ENCODE measurements around the gene GTF2A1.
"Not testable (repeated sequence)": the region's sequence is repeated elsewhere in the genome, so short reads cannot be mapped to it uniquely, and the experiment has no call there.

The GTF2A1 gene

GRCh38 chr14:81224222-81224621 is 3.5 kb upstream of the GTF2A1 start:
- no peak for DNase-seq

- DNase-seq = not testable (repeated sequence)
Observed at GRCh38 chr14:81223788-81224187, 3.0 kb upstream of the GTF2A1 start.

GRCh38 chr14:81222691-81223090 is 1.9 kb upstream of the GTF2A1 start:
- DNase-seq = no peak

- no peak for DNase-seq
Observed at GRCh38 chr14:81222126-81222525, 1.4 kb upstream of the GTF2A1 start.

GRCh38 chr14:81221579-81222102 is 882 bp upstream of the GTF2A1 start:
- no peak for DNase-seq

- no peak for DNase-seq
Observed at GRCh38 chr14:81220580-81220829, 254 bp downstream of the GTF2A1 start.

- peak; percentile 82 for DNase-seq
Observed at GRCh38 chr14:81219759-81220579, 790 bp downstream of the GTF2A1 start.

GRCh38 chr14:81219210-81219758 is 1.5 kb downstream of the GTF2A1 start:
- peak; percentile 99 for DNase-seq

GRCh38 chr14:81211844-81212243 is 8.9 kb downstream of the GTF2A1 start:
- DNase-seq = no peak

GRCh38 chr14:81209167-81209836 is 11.5 kb downstream of the GTF2A1 start:
- DNase-seq = no peak

GRCh38 chr14:81208489-81208888 is 12.3 kb downstream of the GTF2A1 start:
- DNase-seq = no peak

GRCh38 chr14:81206115-81206514 is 14.6 kb downstream of the GTF2A1 start:
- DNase-seq = no peak

- DNase-seq = no peak
Observed at GRCh38 chr14:81205639-81206038, 15.1 kb downstream of the GTF2A1 start.

- DNase-seq = no peak
Observed at GRCh38 chr14:81200054-81200453, 20.7 kb downstream of the GTF2A1 start.

GRCh38 chr14:81199084-81199483 is 21.7 kb downstream of the GTF2A1 start:
- no peak for DNase-seq

GRCh38 chr14:81198651-81199050 is 22.1 kb downstream of the GTF2A1 start:
- DNase-seq = no peak

- no peak for DNase-seq
Observed at GRCh38 chr14:81193924-81194633, 26.7 kb downstream of the GTF2A1 start.

GRCh38 chr14:81192594-81192993 is 28.2 kb downstream of the GTF2A1 start:
- DNase-seq = no peak

GRCh38 chr14:81187832-81188522 is 32.8 kb downstream of the GTF2A1 start:
- no peak for DNase-seq

GRCh38 chr14:81179631-81180030 is 41.1 kb downstream of the GTF2A1 start:
- DNase-seq = no peak

- no peak for DNase-seq
Observed at GRCh38 chr14:81178063-81178462, 42.7 kb downstream of the GTF2A1 start.

- no peak for DNase-seq
Observed at GRCh38 chr14:81177225-81177624, 43.5 kb downstream of the GTF2A1 start.

- DNase-seq = no peak
Observed at GRCh38 chr14:81176241-81176640, 44.5 kb downstream of the GTF2A1 start.
